LNCAP (cell line): ENCODE measurements around the gene PROB1.

Source experiments
- CTCF ChIP-seq: fragments of 450-650 bp; IDR thresholded peaks from 2 replicates; pipeline ENCODE4 v1.5.1; 2017; ENCODE audit warnings: mild to moderate bottlenecking

Gene PROB1

GRCh38 chr5:139388198-139388821 lies 6.6 kb downstream of the PROB1 start:
- TF ChIP-seq CTCF = no peak

- TF ChIP-seq CTCF = no peak
Measured at GRCh38 chr5:139387611-139388197, 7.2 kb downstream of the PROB1 start.

GRCh38 chr5:139386050-139386438 lies 8.9 kb downstream of the PROB1 start:
- TF ChIP-seq CTCF = no peak

- no peak for TF ChIP-seq CTCF
Measured at GRCh38 chr5:139385061-139386049, 9.5 kb downstream of the PROB1 start.

GRCh38 chr5:139384591-139385051 lies 10.3 kb downstream of the PROB1 start:
- no peak for TF ChIP-seq CTCF

GRCh38 chr5:139383993-139384590 lies 10.8 kb downstream of the PROB1 start:
- TF ChIP-seq CTCF = no peak

GRCh38 chr5:139383275-139383992 lies 11.5 kb downstream of the PROB1 start, which contains the start of gene SLC23A1:
Gene SLC23A1, minus strand, starts transcription at chr5:139383297. Its CDS starts 44 bp downstream, at chr5:139383253.
- no peak for TF ChIP-seq CTCF
